NCI-H2029 (cell line): ENCODE data around the gene GTF2I.
"Not testable (repeated sequence)": the region's sequence is repeated elsewhere in the genome, so short reads cannot be mapped to it uniquely, and the experiment has no call there.

Source experiments
- DNase-seq: peaks from one replicate; lab custom pipeline; 2025; lab: John Stamatoyannopoulos, UW

Gene GTF2I

GRCh38 chr7:74775111-74775510 is 117.6 kb downstream of the GTF2I start:
- DNase-seq: not testable (repeated sequence)

DNA sequence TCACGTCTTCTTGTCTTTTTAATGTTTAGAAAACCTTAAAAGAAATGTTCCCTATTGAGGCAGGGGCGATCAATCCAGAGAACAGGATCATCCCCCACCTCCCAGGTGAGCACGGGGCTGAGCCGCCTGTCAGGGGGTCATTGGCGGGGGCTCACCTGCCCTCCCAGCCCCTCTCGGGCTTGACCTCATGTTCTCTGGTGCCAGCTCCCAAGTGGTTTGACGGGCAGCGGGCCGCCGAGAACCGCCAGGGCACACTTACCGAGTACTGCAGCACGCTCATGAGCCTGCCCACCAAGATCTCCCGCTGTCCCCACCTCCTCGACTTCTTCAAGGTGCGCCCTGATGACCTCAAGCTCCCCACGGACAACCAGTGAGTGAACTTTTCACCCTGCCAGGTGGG is 121.5 kb downstream of the GTF2I start:
- DNase-seq: not testable (repeated sequence)

- not testable (repeated sequence) for DNase-seq
Measured at GRCh38 chr7:74781746-74782145, 124.2 kb downstream of the GTF2I start.

DNA sequence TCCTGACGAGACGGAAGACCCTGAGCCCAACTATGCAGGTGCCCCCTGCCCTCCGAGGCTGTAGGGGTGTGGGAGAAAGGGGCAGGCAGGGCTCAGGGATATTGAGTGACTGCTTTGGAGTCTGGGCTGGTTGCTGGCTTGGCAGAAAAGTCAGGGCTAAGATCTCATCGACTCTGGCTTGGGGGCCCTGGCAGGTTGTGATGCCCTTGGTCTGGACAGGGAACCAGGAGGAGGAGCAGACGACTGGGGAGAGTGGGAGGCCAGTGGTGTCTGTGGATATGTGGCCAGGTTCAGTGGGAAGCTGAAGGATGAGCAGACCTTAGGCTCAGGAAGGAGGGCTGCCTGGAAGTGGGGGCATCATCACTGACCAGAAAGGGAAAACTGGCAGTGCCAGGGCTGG is 126.1 kb downstream of the GTF2I start:
- not testable (repeated sequence) for DNase-seq

DNA sequence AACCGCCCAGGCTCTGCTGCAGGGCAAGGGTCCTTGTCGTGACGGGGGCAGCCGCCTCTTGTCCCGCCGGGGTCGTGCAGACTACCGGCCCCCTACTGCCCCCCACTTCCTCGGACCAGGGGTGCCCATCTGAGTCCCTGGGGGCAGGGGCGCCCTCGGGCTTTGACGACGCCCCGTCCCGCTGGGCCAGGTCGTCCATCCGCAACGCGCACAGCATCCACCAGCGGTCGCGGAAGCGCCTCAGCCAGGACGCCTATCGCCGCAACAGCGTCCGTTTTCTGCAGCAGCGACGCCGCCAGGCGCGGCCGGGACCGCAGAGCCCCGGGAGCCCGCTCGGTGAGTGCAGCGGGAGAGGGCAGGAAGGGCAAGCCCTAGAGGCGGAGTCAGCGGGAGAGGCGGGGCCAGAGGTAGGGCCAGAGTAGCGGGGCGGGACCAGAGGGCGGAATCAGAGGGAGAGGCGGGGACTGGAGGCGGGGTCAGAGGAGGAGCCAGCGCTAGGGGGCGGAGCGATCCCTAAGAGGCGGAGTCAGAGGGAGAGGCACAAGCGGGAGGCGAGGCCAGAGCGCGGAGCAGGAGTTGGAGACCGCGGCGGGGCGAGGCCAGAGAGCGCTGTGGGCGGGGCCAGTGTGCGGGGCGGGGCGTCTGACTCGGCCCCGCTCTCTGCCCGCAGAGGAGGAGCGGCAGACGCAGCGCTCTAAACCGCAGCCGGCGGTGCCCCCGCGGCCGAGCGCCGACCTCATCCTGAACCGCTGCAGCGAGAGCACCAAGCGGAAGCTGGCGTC is 131.0 kb downstream of the GTF2I start:
- DNase-seq: peak; percentile 30

GRCh38 chr7:74789200-74789736 is 131.8 kb downstream of the GTF2I start:
- not testable (repeated sequence) for DNase-seq

DNA sequence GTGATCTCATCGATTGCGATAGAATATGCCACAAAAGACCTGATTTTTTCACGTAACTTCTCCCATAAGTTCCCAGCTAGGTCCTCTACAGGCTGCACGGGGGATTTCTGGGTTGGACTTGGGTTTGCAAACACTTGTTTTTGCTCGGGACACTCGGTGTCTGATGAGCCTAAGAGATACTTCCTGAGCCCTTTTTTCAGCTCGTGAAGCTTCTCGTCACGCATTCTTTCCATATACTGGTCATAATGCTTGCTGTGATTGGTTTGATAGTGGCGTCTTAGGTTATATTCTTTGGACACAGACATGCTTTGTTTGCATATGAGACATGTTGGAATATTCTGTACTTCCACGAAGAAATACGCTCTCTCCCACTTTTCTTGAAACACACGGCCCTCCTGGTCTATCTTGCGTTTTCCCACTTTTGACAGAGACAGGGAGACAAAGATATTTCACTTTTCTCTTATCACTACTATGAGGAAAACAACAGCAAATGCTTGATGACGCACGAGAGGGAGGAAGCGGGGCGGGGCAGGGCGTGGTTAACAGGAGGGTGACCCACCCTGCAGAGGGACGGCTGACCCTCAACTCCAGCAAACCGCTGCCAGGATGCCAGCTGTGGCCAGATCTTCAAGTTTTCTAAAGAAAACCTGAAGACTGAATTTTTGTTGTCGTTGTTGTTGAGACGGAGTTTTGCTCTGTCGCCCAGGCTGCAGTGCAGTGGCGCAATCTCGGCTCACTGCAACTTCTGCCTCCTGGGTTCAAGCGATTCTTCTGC is 140.5 kb downstream of the GTF2I start:
- not testable (repeated sequence) for DNase-seq

DNA sequence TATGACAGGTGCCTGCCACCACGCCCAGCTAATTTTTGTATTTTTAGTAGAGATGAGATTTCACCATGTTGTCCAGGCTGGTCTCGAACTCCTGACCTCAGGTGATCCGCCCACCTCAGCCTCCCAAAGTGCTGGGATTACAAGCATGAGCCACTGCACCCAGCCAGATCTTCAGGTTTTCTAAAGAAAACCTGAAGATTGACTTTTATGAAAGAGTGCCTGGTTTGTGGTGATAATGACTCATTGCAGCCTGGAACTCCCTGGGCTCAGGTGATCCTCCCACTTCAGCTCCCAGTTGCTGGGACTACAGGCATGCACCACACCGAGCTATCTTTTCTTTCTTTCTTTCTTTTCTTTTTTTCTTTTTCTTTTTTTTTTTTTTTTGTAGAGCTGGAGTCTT is 141.1 kb downstream of the GTF2I start:
- not testable (repeated sequence) for DNase-seq
